ENCODE data around the gene RRAGB.

RRAGB gene

DNA sequence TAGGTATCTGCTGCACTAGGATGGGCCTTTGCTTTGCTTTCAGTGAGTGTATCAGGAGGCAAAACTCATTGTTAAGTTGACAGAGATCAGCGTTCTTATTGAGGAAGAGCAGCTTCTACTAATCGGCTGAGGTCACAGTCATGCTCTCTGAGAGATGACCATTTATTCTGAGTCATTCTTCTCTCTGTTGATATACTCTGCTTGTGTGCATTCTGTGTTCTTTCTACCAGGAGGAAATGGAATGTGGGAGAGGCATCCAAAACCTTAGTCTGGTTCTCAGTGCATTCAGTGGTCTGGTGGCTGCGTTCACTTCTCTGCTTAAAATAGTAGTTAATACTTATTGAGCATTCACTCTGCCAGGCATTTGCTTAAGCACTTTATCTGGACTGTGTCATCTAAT is 66.2 kb downstream of the RRAGB start:
- no peaks in the 10 kb centered on the region for H4K20me1 ChIP-seq (ENCODE audit: insufficient read depth, low read length)

GRCh38 chrX:55787063-55787462 is 69.5 kb downstream of the RRAGB start:
- Histone ChIP-seq H3K79me2 (ENCODE audit: low read length) (no peaks in the 10 kb centered on the region), H4K20me1 (ENCODE audit: insufficient read depth, low read length) (no peaks in the 10 kb centered on the region), H3K9ac (ENCODE audit: low read length) (no peak overlapping the region), H3K4me2 (ENCODE audit: low read depth, low read length) (no peak overlapping the region), H3K27ac (ENCODE audit: low read length) (no peak overlapping the region), H3K4me1 (ENCODE audit: low read length) (no peaks in the 10 kb centered on the region), H3K9me3 (replicated peaks; ENCODE audit: insufficient read depth, low read length) (no peaks in the 10 kb centered on the region), H3K27me3 (replicated peaks; ENCODE audit: insufficient read depth, low read length) (no peaks in the 10 kb centered on the region), H3F3A (ENCODE audit: insufficient read depth, low read length) (no peaks in the 10 kb centered on the region), H3K36me3 (replicated peaks; ENCODE audit: insufficient read depth, low read length) (no peaks in the 10 kb centered on the region), H3K9me2 (replicated peaks; ENCODE audit: insufficient read depth, low read length) (no peaks in the 10 kb centered on the region), H2AFZ (ENCODE audit: low read length) (no peak overlapping the region), H3K4me3 (ENCODE audit: low read length) (no peak overlapping the region)
- no peak for DNase-seq
- no peak for TF ChIP-seq CTCF (IDR thresholded peaks at IDR 0.05; ENCODE audit: low read length)
- TF ChIP-seq EZH2 (optimal IDR thresholded peaks at IDR 0.05; ENCODE audit: low read depth, low read length): no peak
- no peak for TF ChIP-seq EZH2phosphoT487 (IDR thresholded peaks at IDR 0.05; ENCODE audit: low read length)

More for the DNA sequence above, 66.2 kb downstream of the RRAGB start:
- Histone ChIP-seq H3K79me2 (ENCODE audit: low read length) (no peaks in the 10 kb centered on the region), H3K4me3 (ENCODE audit: low read length) (no peak overlapping the region), H2AFZ (ENCODE audit: low read length) (no peak overlapping the region), H3K36me3 (replicated peaks; ENCODE audit: insufficient read depth, low read length) (no peaks in the 10 kb centered on the region), H3K4me1 (ENCODE audit: low read length) (no peaks in the 10 kb centered on the region), H3K9me2 (replicated peaks; ENCODE audit: insufficient read depth, low read length) (no peaks in the 10 kb centered on the region), H3K27ac (ENCODE audit: low read length) (no peak overlapping the region), H3F3A (ENCODE audit: insufficient read depth, low read length) (no peaks in the 10 kb centered on the region), H3K4me2 (ENCODE audit: low read depth, low read length) (no peak overlapping the region), H3K9ac (ENCODE audit: low read length) (no peak overlapping the region), H3K27me3 (replicated peaks; ENCODE audit: insufficient read depth, low read length) (no peaks in the 10 kb centered on the region), H3K9me3 (replicated peaks; ENCODE audit: insufficient read depth, low read length) (no peaks in the 10 kb centered on the region)
- TF ChIP-seq EZH2 (optimal IDR thresholded peaks at IDR 0.05; ENCODE audit: low read depth, low read length) (no peak), EZH2phosphoT487 (IDR thresholded peaks at IDR 0.05; ENCODE audit: low read length) (no peak), CTCF (IDR thresholded peaks at IDR 0.05; ENCODE audit: low read length) (no peak)
- DNase-seq: no peak

DNA sequence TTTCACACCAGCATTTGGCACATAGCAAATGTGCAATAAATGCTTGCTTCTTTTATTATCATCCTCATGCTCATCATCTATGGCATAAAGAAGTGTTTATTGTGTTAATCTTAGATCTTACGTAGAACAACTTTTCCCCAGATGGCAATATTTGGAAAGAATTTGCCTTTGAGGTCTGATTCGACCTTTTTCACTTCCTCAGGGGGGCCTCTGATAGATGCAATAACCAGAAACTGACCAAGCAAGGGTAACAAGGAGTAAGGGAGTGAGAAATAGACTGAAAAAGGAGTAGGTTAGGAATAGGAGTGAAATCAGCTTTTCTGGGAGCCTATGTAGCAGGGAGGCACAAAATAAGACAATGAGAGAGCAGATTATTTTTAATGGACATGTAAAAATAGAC is 70.2 kb downstream of the RRAGB start:
- no peaks in the 10 kb centered on the region for H3K27me3 ChIP-seq (replicated peaks; ENCODE audit: insufficient read depth, low read length)
- no peak for TF ChIP-seq EZH2 (optimal IDR thresholded peaks at IDR 0.05; ENCODE audit: low read depth, low read length)
- TF ChIP-seq EZH2phosphoT487 (IDR thresholded peaks at IDR 0.05; ENCODE audit: low read length): no peak
- no peak for TF ChIP-seq CTCF (IDR thresholded peaks at IDR 0.05; ENCODE audit: low read length)

More for the DNA sequence above, 70.2 kb downstream of the RRAGB start:
- Histone ChIP-seq H3K79me2 (ENCODE audit: low read length) (no peaks in the 10 kb centered on the region), H4K20me1 (ENCODE audit: insufficient read depth, low read length) (no peaks in the 10 kb centered on the region), H3K9ac (ENCODE audit: low read length) (no peak overlapping the region), H3K4me2 (ENCODE audit: low read depth, low read length) (no peak overlapping the region), H3K4me3 (ENCODE audit: low read length) (no peak overlapping the region), H3K27ac (ENCODE audit: low read length) (no peak overlapping the region), H3K36me3 (replicated peaks; ENCODE audit: insufficient read depth, low read length) (no peaks in the 10 kb centered on the region), H3K4me1 (ENCODE audit: low read length) (no peaks in the 10 kb centered on the region), H2AFZ (ENCODE audit: low read length) (no peak overlapping the region), H3F3A (ENCODE audit: insufficient read depth, low read length) (no peaks in the 10 kb centered on the region), H3K9me2 (replicated peaks; ENCODE audit: insufficient read depth, low read length) (no peaks in the 10 kb centered on the region), H3K9me3 (replicated peaks; ENCODE audit: insufficient read depth, low read length) (no peaks in the 10 kb centered on the region)
- DNase-seq: no peak
